Measurements from ENCODE around the gene FADD.

FADD gene, protein sequence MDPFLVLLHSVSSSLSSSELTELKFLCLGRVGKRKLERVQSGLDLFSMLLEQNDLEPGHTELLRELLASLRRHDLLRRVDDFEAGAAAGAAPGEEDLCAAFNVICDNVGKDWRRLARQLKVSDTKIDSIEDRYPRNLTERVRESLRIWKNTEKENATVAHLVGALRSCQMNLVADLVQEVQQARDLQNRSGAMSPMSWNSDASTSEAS

DNA sequence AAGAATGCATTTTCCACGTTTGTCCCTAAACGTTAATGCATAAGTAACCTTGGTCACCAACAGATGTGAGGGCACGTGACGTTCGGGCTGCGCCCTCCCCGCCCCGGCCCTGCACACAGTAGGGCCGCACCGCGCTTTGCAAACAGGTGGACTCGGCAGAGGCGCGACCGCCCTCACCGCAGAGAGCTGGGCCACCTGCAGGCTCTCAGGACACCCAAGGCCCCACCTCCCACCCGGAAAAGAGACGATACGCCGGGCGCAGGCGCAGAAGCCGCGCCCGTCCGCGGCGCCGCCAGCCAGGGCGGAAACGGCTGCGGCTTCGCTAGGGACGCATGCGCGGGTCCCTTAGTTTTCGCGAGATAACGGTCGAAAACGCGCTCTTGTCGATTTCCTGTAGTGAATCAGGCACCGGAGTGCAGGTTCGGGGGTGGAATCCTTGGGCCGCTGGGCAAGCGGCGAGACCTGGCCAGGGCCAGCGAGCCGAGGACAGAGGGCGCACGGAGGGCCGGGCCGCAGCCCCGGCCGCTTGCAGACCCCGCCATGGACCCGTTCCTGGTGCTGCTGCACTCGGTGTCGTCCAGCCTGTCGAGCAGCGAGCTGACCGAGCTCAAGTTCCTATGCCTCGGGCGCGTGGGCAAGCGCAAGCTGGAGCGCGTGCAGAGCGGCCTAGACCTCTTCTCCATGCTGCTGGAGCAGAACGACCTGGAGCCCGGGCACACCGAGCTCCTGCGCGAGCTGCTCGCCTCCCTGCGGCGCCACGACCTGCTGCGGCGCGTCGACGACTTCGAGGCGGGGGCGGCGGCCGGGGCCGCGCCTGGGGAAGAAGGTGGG, at the start of gene FADD:
Gene FADD (plus strand): TSS at position 377 of the 831 bp plus-strand sequence. CDS start 164 bp downstream, at position 541.
- peak; percentile 87 for DNase-seq

DNA sequence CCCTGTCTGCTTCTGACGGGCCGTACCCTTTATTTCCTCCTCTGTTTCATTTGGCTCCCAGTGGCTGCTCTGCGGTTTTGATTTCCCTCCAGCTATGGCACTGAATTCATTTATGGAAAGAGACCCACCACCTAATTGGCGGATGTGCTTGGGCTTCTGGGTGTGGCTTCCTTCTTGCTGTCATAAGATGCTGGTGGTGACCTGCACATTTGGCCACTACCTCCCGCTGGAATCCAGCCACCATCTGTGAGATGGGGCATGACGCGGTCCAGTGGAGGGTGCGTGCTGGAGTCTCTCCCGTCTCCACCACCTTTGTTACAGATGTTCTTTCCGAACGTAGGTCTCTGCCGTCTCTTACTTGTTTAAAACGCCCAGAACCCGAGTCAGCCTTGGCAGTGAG, 47.7 kb upstream of the FADD start:
- no peak for DNase-seq

DNA sequence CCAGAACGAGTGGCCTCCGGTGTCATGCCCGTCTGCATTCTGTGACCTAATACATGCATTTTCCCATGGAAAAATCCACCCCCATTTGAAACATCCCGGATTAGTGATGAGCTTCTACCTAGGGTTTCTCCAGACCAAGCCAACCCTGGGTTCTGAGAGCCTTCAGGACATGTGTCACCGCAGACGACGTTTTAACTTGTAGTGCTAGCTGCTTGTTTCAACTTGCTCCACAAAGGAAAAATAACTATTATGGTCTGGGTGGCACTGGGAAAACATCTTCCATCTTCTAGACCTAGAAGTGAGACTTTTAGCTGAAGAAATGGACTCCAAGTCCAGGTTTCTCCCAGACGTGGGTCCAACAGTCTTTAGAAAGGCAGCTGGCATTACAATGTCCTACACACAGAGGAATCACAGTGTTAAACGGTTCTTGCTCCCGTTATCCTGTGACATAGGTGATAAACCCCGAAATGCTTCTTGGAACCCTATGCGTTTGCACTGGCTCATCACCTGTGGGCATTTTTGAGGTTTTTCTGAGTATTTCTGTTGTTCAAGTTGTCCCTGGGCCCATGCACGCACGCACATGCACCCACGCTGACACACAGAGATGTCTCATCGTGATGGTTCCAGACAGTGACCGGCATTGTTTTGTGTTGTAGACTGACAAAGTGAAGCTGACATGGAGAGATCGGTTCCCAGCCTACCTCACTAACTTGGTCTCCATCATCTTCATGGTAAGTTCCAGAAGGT, 46.6 kb upstream of the FADD start:
- DNase-seq, result no peak

DNA sequence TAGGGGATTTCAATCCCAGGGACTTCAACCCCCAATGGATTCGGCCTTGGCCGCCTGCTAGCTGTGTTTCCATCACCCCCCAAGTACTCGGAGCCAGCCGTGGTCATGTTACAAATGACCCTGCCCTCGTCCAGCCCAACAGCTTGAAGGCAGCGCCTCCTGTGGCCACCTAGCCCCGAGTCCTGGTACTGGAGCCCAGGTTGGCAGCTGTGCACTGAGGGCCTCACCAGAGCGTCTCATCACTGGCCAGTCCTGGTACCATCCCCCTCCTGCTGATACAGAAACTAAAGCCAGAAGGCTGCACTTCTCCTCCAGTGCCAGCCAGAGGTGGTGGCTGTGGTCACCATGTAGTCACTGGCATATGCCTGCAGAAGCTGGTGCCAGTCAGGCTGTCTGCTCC, 44.9 kb upstream of the FADD start:
- DNase-seq, result no peak

DNA sequence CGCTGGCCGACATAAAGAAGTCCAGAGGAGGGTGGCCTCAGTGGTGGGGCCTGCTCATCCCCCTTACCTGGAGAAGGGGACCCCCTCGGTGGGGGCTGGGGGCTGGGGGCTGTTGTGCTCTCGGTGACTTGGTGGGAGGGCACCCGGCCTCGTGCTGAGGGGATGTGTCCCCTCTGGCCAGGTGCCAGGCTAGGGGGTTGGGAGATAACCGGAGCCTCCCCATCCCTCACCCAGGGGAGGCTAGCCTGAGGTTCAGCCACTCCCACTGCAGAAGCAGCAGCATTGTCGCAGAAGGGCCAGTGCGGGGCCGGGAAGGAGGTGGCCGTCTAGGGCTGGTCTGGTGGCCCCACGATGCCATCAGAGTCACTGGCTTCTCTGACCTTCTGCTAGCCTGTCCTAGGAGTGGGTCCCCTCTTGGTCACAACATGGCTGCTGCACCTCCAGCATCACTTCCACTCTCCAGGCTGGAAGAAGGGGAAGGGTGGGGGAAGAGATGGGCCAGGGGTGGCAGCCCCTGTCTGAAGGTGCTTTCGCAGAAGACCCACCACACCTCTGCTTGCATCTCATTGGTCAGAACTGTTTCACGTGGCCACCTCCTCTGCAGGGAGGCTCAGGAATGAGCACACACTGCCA, 44.2 kb upstream of the FADD start:
- no peak for DNase-seq

DNA sequence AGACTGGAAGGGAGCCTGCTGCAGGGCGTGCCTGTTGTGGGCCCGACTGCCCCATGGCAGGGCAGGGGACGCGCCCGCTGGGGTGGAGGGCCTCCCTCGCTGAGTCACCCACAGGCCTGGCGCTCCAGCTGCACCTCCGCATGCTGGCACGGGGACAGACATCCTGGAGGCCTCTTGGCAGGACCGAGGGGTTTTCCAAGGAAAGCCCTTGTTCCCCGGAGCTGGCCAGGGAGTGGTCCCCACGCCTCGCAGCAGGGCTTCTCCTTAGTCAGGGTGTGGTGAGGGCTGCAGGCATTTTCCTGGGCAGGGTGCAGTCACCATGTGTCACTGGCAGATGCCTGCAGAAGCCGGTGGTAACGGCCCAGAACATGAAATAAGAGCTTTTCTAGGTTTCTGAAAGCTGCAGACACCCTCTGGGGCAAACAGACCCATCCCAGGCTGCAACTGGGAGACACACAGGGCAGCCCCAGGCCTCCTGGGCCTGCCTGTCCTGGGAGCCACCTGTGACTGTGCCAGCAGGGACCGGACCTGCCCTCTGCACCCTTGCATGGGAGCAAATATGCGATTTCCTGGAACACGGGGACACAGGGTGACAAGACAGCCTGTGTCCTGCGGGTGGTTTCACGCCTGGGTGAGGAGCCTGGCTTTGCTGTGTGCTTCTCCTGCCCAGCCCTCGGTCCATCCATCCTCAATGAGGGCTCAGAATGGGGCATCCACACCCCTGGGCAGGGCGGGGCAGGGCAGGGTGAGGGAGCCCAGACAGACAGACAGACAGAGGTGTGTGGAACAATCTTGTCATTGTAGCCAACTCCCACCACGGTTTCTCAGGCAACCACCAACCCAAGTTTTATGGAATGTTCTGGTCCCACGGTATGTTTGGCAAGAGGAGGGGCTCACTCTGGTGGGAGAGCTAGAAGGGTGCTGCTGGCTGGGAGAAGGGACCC, 43.2 kb upstream of the FADD start:
- no peak for DNase-seq

DNA sequence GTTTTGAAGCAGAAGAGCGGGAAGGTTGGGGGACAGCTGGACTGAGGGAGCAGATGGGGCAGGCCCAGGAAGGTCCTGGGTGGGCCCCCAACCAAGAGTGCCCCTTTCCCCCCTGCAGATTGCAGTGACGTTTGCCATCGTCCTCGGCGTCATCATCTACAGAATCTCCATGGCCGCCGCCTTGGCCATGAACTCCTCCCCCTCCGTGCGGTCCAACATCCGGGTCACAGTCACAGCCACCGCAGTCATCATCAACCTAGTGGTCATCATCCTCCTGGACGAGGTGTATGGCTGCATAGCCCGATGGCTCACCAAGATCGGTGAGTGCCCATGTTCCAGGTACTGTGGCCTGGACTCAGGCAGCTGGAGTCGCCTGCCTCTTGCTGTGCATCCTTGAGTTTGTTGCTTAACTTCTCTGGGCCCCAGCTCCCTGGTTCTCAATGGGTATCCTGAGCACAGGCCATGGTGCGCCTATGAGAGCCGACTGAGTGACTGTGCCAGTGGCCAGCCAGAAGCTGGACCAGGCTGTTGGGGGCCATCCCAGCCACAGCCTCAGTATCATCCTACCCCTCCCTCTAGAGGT, 42.0 kb upstream of the FADD start:
- DNase-seq, result no peak

DNA sequence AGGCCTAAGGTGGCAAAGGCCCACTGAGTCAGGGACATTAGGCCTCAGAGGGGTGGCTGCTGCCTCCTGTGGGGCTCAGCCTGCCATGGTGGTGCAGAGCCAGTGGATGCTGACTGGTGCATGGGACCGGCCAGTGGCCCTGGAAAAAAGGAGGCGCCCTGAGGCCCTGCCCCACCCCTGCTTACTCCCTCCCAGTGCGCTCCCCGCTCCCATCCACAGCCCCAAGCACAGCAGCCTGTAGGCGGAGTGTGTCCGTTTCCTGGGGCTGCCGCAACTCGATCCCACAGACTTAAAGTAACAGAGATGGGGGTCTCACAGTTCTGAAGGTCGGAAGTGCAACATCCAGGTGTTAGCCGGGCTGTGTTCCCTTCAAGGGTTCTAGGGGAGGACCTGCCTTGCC, 38.4 kb upstream of the FADD start:
- no peak for DNase-seq

DNA sequence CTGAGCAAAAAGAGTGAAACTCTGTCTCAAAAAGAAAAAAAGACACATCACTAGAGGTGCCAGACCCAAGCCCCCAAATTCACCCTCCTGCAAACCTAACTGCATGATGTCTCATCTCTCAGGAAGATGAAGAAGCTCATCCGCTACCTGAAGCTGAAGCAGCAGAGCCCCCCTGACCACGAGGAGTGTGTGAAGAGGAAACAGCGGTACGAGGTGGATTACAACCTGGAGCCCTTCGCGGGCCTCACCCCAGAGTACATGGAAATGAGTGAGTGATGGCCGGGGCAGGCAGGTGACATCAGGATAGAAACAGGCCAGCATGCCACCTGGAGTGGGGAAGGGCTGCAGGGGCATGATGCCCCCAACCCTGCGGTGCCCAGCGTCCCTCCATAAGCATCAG, 36.0 kb upstream of the FADD start:
- DNase-seq, result no peak

DNA sequence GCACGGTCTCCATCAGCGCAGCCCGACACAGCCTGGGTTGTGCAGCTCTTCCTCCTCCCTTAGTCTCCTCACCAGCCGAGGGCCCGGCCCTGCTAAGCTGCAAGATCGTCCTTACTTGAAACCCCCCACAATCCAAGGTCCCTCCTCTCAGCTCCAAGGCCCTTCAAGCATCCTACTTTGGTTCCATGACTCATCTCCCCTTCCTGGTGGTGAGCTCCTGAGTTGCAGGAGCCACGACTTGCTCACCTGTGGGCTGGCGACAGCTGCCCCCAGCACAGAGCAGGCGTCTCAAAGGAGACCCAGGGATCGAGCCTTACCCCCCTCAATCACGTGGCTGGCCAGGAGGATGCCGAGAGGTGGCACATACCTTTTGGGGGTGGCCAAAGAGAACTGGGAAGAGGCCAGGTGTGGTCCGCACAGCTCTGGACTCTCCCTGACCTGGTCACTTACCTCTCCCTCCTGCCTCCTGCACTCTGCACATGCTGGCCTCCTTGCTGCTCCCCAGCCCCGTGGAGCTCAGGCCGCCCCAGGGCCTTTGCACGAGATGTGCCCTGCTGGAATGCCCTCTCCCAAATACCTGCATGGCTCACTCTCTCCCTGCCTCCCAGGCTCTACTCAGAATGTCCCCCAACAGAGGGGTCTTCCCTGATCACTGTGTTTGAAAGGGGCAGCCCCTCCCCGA, 35.2 kb upstream of the FADD start:
- no peak for DNase-seq

DNA sequence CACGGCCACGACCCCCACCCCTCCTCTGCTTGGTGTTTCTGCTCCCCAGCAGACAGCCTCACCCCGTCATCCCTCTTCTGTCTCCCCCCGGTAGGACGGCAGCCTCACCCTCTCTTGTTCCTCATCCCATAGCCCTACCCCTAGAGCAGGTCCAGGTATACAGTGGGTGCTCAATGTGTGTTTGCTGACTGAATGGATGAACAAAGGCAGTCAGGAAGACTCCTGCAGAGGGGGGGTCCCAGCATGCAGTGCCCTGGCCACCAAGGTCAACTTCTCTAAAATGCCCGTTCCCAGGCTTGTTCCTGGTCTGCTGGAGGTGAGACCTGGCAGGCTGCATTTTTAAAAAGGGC, 34.7 kb upstream of the FADD start:
- DNase-seq, result no peak

DNA sequence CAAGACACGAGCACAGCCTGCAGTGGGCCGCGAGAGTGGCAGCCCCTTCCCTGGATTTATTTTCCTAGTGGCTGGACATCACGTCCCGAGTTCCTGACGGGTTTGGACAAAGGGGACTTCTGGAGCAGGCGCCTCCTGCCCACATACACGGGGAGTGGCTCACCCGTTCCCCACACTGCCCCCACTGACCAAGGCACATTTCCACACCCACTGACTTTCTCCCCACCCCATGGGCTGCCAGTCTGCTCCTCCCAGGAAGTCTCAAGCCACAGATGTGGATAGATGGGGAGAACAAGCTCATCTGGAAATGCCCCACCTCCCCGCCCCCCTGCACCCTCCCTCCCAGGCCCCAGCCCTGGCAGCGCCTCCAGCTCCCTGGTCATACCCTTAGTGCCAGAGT, 34.0 kb upstream of the FADD start:
- no peak for DNase-seq

DNA sequence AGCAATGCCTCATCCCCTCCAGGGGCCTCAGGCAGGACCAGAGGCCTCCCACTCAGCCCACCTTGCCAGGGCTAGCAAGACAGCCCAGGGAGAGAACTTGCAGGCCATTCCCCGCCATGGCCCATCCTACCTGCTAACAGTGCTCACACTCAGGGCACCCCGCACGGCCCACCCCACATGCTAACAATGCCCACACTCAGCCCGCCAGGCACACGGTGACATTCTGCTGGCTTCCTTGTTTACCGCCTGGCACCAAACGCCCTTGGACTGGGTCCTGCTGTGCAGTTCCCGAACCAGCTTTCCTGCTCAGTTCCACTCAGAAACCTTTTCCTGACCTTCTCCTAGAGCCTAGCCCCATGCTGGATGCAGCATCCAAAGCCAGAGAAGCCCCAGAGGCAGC, 33.5 kb upstream of the FADD start:
- no peak for DNase-seq

DNA sequence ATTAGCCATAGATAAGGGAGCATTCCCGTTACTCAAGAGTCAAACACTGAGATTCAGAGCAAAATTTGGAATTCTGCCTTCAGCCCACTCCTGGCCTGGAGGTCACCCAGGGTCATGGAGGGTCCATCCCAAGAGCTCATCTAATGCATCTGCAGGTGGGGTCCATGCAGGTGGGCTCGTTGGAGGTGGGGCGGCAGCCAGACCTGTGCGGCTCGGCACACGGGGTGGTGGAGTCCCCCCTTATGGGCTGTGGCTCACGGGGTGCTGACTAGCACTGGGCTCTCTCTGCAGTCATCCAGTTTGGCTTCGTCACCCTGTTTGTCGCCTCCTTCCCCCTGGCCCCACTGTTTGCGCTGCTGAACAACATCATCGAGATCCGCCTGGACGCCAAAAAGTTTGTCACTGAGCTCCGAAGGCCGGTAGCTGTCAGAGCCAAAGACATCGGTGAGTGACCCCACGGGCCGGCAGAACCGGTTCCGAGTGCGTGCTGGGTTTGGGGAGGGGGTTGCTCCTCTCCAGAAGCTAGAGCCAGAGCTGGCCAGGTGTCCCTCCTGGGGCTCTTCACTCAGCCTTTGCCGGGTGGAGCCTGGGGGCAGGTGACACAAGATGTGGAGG, 32.4 kb upstream of the FADD start:
- DNase-seq, result no peak

DNA sequence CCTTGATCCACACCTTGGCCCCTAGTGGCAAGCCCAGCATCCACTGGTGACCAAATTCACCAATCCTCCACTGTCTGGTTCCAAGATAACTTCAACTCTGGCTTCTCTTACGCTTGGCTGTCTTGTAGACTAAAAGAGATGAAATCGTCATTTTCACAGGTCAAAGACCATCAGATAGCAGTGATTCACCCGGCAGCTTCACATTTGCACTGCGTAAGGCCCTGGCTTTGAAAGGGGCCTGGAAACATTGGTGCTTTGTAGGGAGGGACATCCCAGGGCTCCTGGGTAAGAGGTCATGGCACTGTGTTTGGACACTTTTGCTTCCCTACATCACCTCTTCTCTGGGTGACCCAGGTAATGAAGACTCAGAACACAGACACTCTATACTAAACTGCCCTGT, 30.1 kb upstream of the FADD start:
- DNase-seq, result no peak

DNA sequence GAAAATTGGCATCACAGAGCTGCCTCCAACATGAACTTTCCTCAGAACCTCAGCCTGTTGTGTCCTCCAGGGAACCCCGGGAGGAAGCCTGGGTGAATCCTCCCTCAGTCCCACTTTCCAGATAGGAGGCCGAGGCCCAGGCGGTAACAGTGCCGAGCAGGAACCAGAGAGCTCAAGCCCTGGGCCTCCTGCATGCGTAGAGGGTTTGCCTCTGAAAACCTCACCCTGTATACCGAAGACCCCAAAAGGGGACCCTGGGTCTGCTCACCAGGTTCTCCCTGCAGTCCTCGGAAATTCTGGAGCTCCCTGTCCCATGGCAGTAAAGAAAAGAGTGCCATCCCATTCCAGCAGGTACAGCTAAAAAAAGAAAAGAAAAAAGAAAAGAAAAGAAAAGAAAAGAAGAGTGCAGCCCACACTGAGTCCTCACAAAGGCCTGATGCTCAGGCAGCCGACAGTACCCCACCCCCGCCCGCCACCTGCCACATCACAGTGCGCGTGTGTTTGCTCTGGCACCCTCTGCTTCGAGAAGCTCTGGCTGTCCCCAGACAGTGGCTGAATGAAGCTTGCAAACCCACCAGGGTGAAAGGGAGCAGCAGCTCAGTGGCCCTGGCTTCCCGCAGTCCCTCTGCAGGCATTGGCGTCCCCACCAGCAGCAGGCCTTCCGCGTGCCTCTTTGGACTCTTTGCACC, 28.4 kb upstream of the FADD start:
- no peak for DNase-seq

DNA sequence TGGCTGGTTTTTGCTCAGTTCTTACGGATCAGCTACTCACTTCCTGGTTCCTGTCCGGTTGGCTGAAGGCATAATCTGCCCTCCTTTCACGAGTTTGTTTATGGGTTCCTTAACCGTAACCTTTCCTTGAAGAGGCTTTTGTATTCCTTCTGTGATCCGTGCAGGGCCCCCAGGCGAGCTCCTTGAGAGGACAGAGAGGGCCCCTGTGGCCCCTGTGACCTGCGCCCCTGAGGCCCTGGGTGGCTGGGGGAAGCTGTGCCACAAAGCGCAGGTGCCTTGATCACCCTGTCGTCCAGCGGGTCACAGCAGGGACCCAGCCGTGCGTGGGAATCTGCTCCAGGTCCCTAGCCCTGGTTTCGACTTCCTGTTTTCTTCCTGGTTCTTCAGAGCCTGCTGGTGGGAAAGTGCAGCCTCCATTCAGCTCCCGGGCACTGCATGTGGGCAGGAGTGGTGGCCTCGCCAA, 27.8 kb upstream of the FADD start:
- DNase-seq, result no peak

DNA sequence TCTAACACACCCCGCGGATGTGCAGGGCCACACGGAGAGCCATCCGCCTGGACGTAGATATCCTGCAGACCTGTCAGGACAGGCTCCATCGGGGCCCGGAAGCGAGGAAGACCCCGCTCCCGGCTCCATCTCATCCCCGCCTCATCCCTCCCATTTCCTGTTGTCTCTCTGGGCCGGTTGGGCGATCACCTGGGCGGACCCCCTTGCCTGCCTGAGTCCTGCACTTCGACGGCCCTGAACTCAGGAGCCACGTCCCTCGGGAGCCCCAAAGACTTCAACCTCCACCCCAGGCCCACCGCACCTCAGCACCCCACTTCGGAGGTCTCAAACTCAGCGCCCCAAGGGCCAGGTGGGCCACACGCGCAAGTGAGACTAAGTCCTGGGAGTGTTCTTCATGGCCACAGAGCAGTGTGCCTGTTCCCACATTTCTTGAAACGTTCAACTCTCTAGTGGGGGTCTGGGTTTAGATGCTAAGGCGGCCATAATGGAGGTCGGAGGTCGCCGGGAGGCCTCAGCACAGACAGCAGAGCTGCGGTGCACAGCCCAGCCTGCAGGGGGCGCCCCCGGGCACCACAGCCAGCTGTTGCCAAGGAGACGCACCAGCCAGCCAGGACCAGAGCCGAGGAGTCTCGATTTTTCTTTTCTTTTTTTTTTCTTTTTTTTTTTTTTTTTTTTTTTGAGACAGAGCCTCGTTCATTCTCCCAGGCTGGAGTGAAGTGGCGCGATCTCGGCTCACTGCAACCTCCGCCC, 26.0 kb upstream of the FADD start:
- no peak for DNase-seq

DNA sequence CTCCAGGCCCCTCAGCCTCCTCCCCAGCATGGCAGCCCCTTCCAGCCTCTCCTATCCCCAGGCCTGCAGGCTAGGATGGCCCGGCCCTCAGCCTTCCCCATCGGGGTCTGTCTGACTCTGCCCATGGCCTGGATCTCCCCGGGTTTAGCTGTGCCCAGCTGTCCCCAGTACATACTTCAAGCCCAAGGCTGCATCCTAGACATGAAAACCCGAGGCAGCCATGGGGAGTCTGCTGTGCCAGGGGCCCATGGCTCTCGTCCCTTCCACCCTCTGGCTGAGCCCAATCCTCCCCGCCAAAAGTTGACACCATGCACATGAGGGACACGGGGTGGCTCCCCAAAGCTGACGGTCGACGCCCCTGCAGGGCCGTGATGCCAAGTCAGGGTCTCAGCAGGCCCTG, 22.2 kb upstream of the FADD start:
- no peak for DNase-seq

Data from NCI-H1048 (cell line).